WTC11 (cell line): Measurements from ENCODE around the gene SLITRK2. TPM values are rescaled to one million over a fixed set of nuclear protein-coding genes. Genes with fewer than 3 reads are reported as not detected.

Source experiments
- ATAC-seq: fragments of 200-7000 bp; cut with Tn5 transposase; 2 replicates; pipeline ENCODE4 v1.10.0; 2021; ENCODE audit warnings: mild to moderate bottlenecking, moderate library complexity
- CTCF ChIA-PET: fragments of 300-600 bp; sonication (Branson Sonifier 250); formaldehyde crosslinking; loops from one replicate; lab custom pipeline; 2021; ENCODE audit warnings: antibody characterized with exemption; lab: Charles Lee
- POLR2A ChIA-PET: fragments of 350-600 bp; sonication (Branson Sonifier 250); formaldehyde crosslinking; loops from one replicate; lab custom pipeline; 2021; ENCODE audit warnings: antibody characterized with exemption; lab: Charles Lee
- DNase-seq: peaks from one replicate; pipeline ENCODE4 v3.0.0; 2021; ENCODE audit warnings: low spot score
- H3K27ac Mint-ChIP-seq: 2 replicates; pipeline ENCODE4 v1.8.0; 2021; ENCODE audit warnings: mixed read lengths
- H3K27me3 Mint-ChIP-seq: 2 replicates; pipeline ENCODE4 v1.8.0; 2021; ENCODE audit warnings: low read depth, mild to moderate bottlenecking, moderate library complexity, mixed read lengths
- H3K36me3 Mint-ChIP-seq: 2 replicates; pipeline ENCODE4 v1.8.0; 2021; ENCODE audit warnings: mixed read lengths
- H3K4me1 Mint-ChIP-seq: 2 replicates; pipeline ENCODE4 v1.8.0; 2022; ENCODE audit warnings: mixed read lengths
- H3K4me3 Mint-ChIP-seq: 2 replicates; pipeline ENCODE4 v1.8.0; 2021; ENCODE audit warnings: mild to moderate bottlenecking, moderate library complexity, mixed read lengths
- H3K9me3 Mint-ChIP-seq: 2 replicates; pipeline ENCODE4 v1.8.0; 2021; ENCODE audit warnings: mixed read lengths
- FOXK1 ChIP-seq: sonication (generic); formaldehyde crosslinking; IDR thresholded peaks from 2 replicates; pipeline ENCODE4 v1.8.0; 2022; ENCODE audit warnings: mild to moderate bottlenecking, moderate library complexity, missing genetic modification reagents
- HMGA2 ChIP-seq: fragments of 250-450 bp; sonication (Bioruptor Pico); IDR thresholded peaks from 2 replicates; pipeline ENCODE4 v1.4.0; 2021; ENCODE audit warnings: mild to moderate bottlenecking, moderate library complexity
- OVOL2 ChIP-seq: fragments of 250-450 bp; sonication (Bioruptor Pico); IDR thresholded peaks from 2 replicates; pipeline ENCODE4 v1.9.0; 2021; ENCODE audit warnings: mild to moderate bottlenecking, borderline replicate concordance
- PRRX2 ChIP-seq: fragments of 250-450 bp; sonication (Bioruptor Pico); IDR thresholded peaks from 2 replicates; pipeline ENCODE4 v1.8.0; 2021; ENCODE audit warnings: mild to moderate bottlenecking
- SOX15 ChIP-seq: fragments of 250-450 bp; sonication (Bioruptor Pico); IDR thresholded peaks from 2 replicates; pipeline ENCODE4 v1.9.0; 2021; ENCODE audit warnings: mild to moderate bottlenecking
- TEAD1 ChIP-seq: sonication (generic); formaldehyde crosslinking; IDR thresholded peaks from 2 replicates; pipeline ENCODE4 v1.8.0; 2022; ENCODE audit warnings: mild to moderate bottlenecking, missing genetic modification reagents
- TEAD4 ChIP-seq: sonication (generic); formaldehyde crosslinking; IDR thresholded peaks from 2 replicates; pipeline ENCODE4 v1.8.0; 2022; ENCODE audit warnings: mild to moderate bottlenecking, missing genetic modification reagents
- ZNF121 ChIP-seq: sonication (generic); formaldehyde crosslinking; IDR thresholded peaks from 2 replicates; pipeline ENCODE4 v1.8.0; 2023; ENCODE audit warnings: missing genetic modification reagents
- ZNF138 ChIP-seq: sonication (generic); formaldehyde crosslinking; conservative IDR thresholded peaks from 2 replicates; pipeline ENCODE4 v1.8.1; 2022; ENCODE audit warnings: mild to moderate bottlenecking, moderate library complexity, missing genetic modification reagents
- ZNF416 ChIP-seq: fragments of 250-450 bp; sonication (Bioruptor Pico); IDR thresholded peaks from 2 replicates; pipeline ENCODE4 v1.9.0; 2021; ENCODE audit warnings: mild to moderate bottlenecking, inconsistent platforms
- total RNA-seq: library from RNA; stranded (reverse); gene quantifications from 3 replicates; pipeline ENCODE4 v1.2.3, GENCODE V29; 2021
- TF ChIP-seq, protein P1 (sequence below): sonication (generic); formaldehyde crosslinking; IDR thresholded peaks from 2 replicates; pipeline ENCODE4 v1.8.0; 2023; ENCODE audit warnings: mild to moderate bottlenecking, missing genetic modification reagents
- TF ChIP-seq, protein P2 (sequence below): sonication (generic); formaldehyde crosslinking; IDR thresholded peaks from 2 replicates; pipeline ENCODE4 v1.8.0; 2023; ENCODE audit warnings: missing genetic modification reagents, mild to moderate bottlenecking, borderline replicate concordance
- TF ChIP-seq, protein P3 (sequence below): sonication (generic); formaldehyde crosslinking; conservative IDR thresholded peaks from 2 replicates; pipeline ENCODE4 v1.8.1; 2022; ENCODE audit warnings: mild to moderate bottlenecking, missing genetic modification reagents
- TF ChIP-seq, protein P4 (sequence below): fragments of 250-450 bp; sonication (Bioruptor Pico); IDR thresholded peaks from 2 replicates; pipeline ENCODE4 v2.1.2; 2022; ENCODE audit warnings: mild to moderate bottlenecking, moderate library complexity
- TF ChIP-seq, protein P5 (sequence below): sonication (generic); formaldehyde crosslinking; IDR thresholded peaks from 2 replicates; pipeline ENCODE4 v1.8.1; 2023; ENCODE audit warnings: mild to moderate bottlenecking, missing genetic modification reagents, moderate library complexity
- TF ChIP-seq, protein P6 (sequence below): sonication (generic); formaldehyde crosslinking; IDR thresholded peaks from 2 replicates; pipeline ENCODE4 v1.8.1; 2022; ENCODE audit warnings: missing genetic modification reagents, borderline replicate concordance
- TF ChIP-seq, protein P7 (sequence below): sonication (generic); formaldehyde crosslinking; IDR thresholded peaks from 2 replicates; pipeline ENCODE4 v1.8.1; 2023; ENCODE audit warnings: mild to moderate bottlenecking, moderate library complexity, missing genetic modification reagents
- TF ChIP-seq, protein P8 (sequence below): sonication (generic); formaldehyde crosslinking; IDR thresholded peaks from 2 replicates; pipeline ENCODE4 v1.8.1; 2022; ENCODE audit warnings: low read depth, mild to moderate bottlenecking, moderate library complexity, missing genetic modification reagents, borderline replicate concordance
- TF ChIP-seq, protein P9 (sequence below): sonication (generic); formaldehyde crosslinking; IDR thresholded peaks from 2 replicates; pipeline ENCODE4 v1.8.0; 2022; ENCODE audit warnings: mild to moderate bottlenecking, missing genetic modification reagents

Gene SLITRK2
- total RNA-seq, 1 experiment from 2014 or later: not detected

DNA sequence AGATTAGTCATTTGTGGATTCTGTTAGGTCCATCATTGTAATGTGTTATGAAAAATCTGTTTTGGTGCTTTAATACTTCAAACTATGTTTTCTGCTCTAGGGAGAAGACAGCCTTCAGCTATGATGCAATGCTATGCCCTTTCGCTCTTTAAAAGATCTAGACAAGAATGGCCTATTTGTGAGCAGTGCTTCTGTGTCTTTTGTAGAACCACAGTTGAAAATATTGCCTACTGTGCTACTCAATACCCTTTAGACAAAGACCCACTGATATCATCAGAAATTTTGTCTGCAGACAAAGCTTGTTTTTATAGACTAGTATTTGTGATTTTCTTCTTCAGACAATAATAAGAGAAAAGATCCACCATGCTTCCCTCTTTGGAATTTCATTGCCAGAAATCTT lies 44.6 kb upstream of the SLITRK2 start:
- Mint-ChIP-seq H3K27ac (no peak overlapping the region), H3K9me3 (peaks cover 60% of the 10 kb centered on the region), H3K27me3 (no peaks in the 10 kb centered on the region; the same call in 1 of the 2 replicates), H3K4me3 (no peak overlapping the region), H3K36me3 (peaks cover 34% of the 10 kb centered on the region), H3K4me1 (no peaks in the 10 kb centered on the region)
- DNase-seq (no peak), ATAC-seq (no peak)
- ChIA-PET CTCF (no interaction called here), POLR2A (no interaction called here)
- no peak for TF ChIP-seq OVOL2 (CRISPR knock-in tag)
- no peak for TF ChIP-seq SOX15 (CRISPR knock-in tag)
- TF ChIP-seq, protein P1, sequence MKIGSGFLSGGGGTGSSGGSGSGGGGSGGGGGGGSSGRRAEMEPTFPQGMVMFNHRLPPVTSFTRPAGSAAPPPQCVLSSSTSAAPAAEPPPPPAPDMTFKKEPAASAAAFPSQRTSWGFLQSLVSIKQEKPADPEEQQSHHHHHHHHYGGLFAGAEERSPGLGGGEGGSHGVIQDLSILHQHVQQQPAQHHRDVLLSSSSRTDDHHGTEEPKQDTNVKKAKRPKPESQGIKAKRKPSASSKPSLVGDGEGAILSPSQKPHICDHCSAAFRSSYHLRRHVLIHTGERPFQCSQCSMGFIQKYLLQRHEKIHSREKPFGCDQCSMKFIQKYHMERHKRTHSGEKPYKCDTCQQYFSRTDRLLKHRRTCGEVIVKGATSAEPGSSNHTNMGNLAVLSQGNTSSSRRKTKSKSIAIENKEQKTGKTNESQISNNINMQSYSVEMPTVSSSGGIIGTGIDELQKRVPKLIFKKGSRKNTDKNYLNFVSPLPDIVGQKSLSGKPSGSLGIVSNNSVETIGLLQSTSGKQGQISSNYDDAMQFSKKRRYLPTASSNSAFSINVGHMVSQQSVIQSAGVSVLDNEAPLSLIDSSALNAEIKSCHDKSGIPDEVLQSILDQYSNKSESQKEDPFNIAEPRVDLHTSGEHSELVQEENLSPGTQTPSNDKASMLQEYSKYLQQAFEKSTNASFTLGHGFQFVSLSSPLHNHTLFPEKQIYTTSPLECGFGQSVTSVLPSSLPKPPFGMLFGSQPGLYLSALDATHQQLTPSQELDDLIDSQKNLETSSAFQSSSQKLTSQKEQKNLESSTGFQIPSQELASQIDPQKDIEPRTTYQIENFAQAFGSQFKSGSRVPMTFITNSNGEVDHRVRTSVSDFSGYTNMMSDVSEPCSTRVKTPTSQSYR (CRISPR knock-in tag): no peak
- TF ChIP-seq PRRX2: no peak
- TF ChIP-seq TEAD1 (CRISPR knock-in tag): no peak
- TF ChIP-seq, protein P2, sequence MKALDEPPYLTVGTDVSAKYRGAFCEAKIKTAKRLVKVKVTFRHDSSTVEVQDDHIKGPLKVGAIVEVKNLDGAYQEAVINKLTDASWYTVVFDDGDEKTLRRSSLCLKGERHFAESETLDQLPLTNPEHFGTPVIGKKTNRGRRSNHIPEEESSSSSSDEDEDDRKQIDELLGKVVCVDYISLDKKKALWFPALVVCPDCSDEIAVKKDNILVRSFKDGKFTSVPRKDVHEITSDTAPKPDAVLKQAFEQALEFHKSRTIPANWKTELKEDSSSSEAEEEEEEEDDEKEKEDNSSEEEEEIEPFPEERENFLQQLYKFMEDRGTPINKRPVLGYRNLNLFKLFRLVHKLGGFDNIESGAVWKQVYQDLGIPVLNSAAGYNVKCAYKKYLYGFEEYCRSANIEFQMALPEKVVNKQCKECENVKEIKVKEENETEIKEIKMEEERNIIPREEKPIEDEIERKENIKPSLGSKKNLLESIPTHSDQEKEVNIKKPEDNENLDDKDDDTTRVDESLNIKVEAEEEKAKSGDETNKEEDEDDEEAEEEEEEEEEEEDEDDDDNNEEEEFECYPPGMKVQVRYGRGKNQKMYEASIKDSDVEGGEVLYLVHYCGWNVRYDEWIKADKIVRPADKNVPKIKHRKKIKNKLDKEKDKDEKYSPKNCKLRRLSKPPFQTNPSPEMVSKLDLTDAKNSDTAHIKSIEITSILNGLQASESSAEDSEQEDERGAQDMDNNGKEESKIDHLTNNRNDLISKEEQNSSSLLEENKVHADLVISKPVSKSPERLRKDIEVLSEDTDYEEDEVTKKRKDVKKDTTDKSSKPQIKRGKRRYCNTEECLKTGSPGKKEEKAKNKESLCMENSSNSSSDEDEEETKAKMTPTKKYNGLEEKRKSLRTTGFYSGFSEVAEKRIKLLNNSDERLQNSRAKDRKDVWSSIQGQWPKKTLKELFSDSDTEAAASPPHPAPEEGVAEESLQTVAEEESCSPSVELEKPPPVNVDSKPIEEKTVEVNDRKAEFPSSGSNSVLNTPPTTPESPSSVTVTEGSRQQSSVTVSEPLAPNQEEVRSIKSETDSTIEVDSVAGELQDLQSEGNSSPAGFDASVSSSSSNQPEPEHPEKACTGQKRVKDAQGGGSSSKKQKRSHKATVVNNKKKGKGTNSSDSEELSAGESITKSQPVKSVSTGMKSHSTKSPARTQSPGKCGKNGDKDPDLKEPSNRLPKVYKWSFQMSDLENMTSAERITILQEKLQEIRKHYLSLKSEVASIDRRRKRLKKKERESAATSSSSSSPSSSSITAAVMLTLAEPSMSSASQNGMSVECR (CRISPR knock-in tag): no peak
- TF ChIP-seq, protein P3, sequence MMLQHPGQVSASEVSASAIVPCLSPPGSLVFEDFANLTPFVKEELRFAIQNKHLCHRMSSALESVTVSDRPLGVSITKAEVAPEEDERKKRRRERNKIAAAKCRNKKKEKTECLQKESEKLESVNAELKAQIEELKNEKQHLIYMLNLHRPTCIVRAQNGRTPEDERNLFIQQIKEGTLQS (CRISPR knock-in tag): no peak
- TF ChIP-seq, protein P4, sequence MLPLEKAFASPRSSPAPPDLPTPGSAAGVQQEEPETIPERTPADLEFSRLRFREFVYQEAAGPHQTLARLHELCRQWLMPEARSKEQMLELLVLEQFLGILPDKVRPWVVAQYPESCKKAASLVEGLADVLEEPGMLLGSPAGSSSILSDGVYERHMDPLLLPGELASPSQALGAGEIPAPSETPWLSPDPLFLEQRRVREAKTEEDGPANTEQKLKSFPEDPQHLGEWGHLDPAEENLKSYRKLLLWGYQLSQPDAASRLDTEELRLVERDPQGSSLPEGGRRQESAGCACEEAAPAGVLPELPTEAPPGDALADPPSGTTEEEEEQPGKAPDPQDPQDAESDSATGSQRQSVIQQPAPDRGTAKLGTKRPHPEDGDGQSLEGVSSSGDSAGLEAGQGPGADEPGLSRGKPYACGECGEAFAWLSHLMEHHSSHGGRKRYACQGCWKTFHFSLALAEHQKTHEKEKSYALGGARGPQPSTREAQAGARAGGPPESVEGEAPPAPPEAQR: no peak
- no peak for TF ChIP-seq ZNF121 (CRISPR knock-in tag)
- TF ChIP-seq, protein P5, sequence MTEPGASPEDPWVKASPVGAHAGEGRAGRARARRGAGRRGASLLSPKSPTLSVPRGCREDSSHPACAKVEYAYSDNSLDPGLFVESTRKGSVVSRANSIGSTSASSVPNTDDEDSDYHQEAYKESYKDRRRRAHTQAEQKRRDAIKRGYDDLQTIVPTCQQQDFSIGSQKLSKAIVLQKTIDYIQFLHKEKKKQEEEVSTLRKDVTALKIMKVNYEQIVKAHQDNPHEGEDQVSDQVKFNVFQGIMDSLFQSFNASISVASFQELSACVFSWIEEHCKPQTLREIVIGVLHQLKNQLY (CRISPR knock-in tag): no peak

DNA sequence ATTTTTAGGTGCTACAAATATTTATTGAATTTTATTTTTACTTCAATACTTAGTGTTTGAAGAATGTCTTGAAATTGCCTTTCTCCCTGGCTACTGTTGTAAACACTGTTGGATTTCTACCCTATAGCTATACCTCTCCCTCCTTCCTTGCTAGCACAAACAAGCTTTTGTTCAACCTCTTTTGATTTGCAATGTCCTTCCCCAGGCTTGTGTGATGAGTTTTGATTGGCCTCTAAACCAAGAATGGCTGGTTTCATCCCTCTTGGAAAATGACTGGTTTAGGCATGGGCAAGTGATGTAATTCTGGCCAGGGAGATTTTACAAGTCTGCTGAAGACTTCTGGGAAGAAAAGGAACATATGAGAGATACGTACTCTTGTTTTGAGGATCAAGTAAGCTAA lies 25.3 kb upstream of the SLITRK2 start:
- ChIA-PET CTCF (no interaction called here), POLR2A (no interaction called here)
- ATAC-seq: no peak
- Mint-ChIP-seq H3K27me3 (peaks cover 2% of the 10 kb centered on the region; the same call in 1 of the 2 replicates), H3K4me3 (no peak overlapping the region), H3K4me1 (no peaks in the 10 kb centered on the region), H3K27ac (no peak overlapping the region), H3K36me3 (peaks cover 38% of the 10 kb centered on the region), H3K9me3 (peaks cover 48% of the 10 kb centered on the region)
- no peak for DNase-seq
- TF ChIP-seq, protein P6, sequence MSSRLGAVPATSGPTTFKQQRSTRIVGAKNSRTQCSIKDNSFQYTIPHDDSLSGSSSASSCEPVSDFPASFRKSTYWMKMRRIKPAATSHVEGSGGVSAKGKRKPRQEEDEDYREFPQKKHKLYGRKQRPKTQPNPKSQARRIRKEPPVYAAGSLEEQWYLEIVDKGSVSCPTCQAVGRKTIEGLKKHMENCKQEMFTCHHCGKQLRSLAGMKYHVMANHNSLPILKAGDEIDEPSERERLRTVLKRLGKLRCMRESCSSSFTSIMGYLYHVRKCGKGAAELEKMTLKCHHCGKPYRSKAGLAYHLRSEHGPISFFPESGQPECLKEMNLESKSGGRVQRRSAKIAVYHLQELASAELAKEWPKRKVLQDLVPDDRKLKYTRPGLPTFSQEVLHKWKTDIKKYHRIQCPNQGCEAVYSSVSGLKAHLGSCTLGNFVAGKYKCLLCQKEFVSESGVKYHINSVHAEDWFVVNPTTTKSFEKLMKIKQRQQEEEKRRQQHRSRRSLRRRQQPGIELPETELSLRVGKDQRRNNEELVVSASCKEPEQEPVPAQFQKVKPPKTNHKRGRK (CRISPR knock-in tag): no peak
- no peak for TF ChIP-seq HMGA2
- no peak for TF ChIP-seq ZNF416 (CRISPR knock-in tag)
- no peak for TF ChIP-seq FOXK1
- TF ChIP-seq, protein P7, sequence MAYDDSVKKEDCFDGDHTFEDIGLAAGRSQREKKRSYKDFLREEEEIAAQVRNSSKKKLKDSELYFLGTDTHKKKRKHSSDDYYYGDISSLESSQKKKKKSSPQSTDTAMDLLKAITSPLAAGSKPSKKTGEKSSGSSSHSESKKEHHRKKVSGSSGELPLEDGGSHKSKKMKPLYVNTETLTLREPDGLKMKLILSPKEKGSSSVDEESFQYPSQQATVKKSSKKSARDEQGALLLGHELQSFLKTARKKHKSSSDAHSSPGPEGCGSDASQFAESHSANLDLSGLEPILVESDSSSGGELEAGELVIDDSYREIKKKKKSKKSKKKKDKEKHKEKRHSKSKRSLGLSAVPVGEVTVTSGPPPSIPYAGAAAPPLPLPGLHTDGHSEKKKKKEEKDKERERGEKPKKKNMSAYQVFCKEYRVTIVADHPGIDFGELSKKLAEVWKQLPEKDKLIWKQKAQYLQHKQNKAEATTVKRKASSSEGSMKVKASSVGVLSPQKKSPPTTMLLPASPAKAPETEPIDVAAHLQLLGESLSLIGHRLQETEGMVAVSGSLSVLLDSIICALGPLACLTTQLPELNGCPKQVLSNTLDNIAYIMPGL (CRISPR knock-in tag): no peak
- no peak for TF ChIP-seq ZNF138 (CRISPR knock-in tag)
- no peak for TF ChIP-seq PRRX2
- TF ChIP-seq TEAD4: no peak
- TF ChIP-seq, protein P8, sequence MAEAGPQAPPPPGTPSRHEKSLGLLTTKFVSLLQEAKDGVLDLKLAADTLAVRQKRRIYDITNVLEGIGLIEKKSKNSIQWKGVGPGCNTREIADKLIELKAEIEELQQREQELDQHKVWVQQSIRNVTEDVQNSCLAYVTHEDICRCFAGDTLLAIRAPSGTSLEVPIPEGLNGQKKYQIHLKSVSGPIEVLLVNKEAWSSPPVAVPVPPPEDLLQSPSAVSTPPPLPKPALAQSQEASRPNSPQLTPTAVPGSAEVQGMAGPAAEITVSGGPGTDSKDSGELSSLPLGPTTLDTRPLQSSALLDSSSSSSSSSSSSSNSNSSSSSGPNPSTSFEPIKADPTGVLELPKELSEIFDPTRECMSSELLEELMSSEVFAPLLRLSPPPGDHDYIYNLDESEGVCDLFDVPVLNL: no peak
- TF ChIP-seq, protein P9, sequence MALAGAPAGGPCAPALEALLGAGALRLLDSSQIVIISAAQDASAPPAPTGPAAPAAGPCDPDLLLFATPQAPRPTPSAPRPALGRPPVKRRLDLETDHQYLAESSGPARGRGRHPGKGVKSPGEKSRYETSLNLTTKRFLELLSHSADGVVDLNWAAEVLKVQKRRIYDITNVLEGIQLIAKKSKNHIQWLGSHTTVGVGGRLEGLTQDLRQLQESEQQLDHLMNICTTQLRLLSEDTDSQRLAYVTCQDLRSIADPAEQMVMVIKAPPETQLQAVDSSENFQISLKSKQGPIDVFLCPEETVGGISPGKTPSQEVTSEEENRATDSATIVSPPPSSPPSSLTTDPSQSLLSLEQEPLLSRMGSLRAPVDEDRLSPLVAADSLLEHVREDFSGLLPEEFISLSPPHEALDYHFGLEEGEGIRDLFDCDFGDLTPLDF (CRISPR knock-in tag): no peak
